Kidney epithelial cell (primary cell): ENCODE measurements around the gene SEMA4D. TPM values are rescaled to one million over a fixed set of nuclear protein-coding genes. Genes with fewer than 3 reads are reported as not detected.

Experiments
- DNase-seq: peaks from one replicate; pipeline ENCODE4 v3.0.0-alpha.2; 2010; ENCODE audit warnings: low read depth
- H3K27me3 ChIP-seq: 2 replicates; pipeline ENCODE4 v1.6.0; 2011; ENCODE audit warnings: low read length; ENCODE audit not compliant: control insufficient read depth, insufficient read depth
- H3K36me3 ChIP-seq: 2 replicates; pipeline ENCODE4 v1.5.1; 2011; ENCODE audit warnings: low read length; ENCODE audit not compliant: control insufficient read depth, insufficient read depth
- H3K4me3 ChIP-seq: 2 replicates; pipeline ENCODE4 v1.5.1; 2011; ENCODE audit warnings: low read depth, mild to moderate bottlenecking, control low read depth, low read length
- CTCF ChIP-seq: IDR thresholded peaks from 2 replicates; pipeline ENCODE4 v1.5.1; 2011; ENCODE audit warnings: mild to moderate bottlenecking, moderate library complexity, low read length, control low read depth, inconsistent platforms; ENCODE audit not compliant: insufficient read depth, poor library complexity, severe bottlenecking
- total RNA-seq: library from RNA; depleted of rRNA; stranded (reverse); fragments of >200 nt; gene quantifications from 2 replicates; pipeline ENCODE4 v1.2.3, GENCODE V29; 2015

SEMA4D gene
- total RNA-seq, 1 donor from 2014 or later, result 30.7 TPM

GRCh38 chr9:89365532-89365912, 132.4 kb downstream of the SEMA4D start:
- Histone ChIP-seq H3K4me3 (no peak overlapping the region), H3K27me3 (no peaks in the 10 kb centered on the region), H3K36me3 (no peaks in the 10 kb centered on the region)
- no peak for TF ChIP-seq CTCF
- no peak for DNase-seq

- H3K36me3 ChIP-seq, result no peaks in the 10 kb centered on the region
- H3K4me3 ChIP-seq, result no peak overlapping the region
- DNase-seq, result no peak
- TF ChIP-seq CTCF, result no peak
- H3K27me3 ChIP-seq, result no peaks in the 10 kb centered on the region
Observed at GRCh38 chr9:89364666-89365531, 133.0 kb downstream of the SEMA4D start.

GRCh38 chr9:89363921-89364665, 133.8 kb downstream of the SEMA4D start:
- TF ChIP-seq CTCF, result no peak
- H3K4me3 ChIP-seq, result no peak overlapping the region

GRCh38 chr9:89363311-89363670, 134.6 kb downstream of the SEMA4D start:
- H3K27me3 ChIP-seq, result no peaks in the 10 kb centered on the region
- no peak overlapping the region for H3K4me3 ChIP-seq
- DNase-seq, result no peak
- no peaks in the 10 kb centered on the region for H3K36me3 ChIP-seq
- TF ChIP-seq CTCF, result no peak

More at GRCh38 chr9:89363921-89364665, 133.8 kb downstream of the SEMA4D start:
- Histone ChIP-seq H3K36me3 (no peaks in the 10 kb centered on the region), H3K27me3 (no peaks in the 10 kb centered on the region)
- no peak for DNase-seq

GRCh38 chr9:89362647-89363310, 135.1 kb downstream of the SEMA4D start:
- Histone ChIP-seq H3K36me3 (no peaks in the 10 kb centered on the region), H3K27me3 (no peaks in the 10 kb centered on the region), H3K4me3 (no peak overlapping the region)
- no peak for TF ChIP-seq CTCF
- DNase-seq, result no peak
